HT-29 (cell line): ENCODE results near the gene COQ10B. TPM values are rescaled to one million over a fixed set of nuclear protein-coding genes. Genes with fewer than 3 reads are reported as not detected.

Experiments
- DNase-seq: peaks from one replicate; pipeline ENCODE4 v3.0.0-alpha.2; 2015; ENCODE audit warnings: low spot score
- small RNA-seq: library from RNA; depleted of rRNA; stranded (forward); fragments of <200 nt; gene quantifications from one replicate; pipeline ENCODE3, GENCODE V24; 2014
- total RNA-seq: library from RNA; depleted of rRNA; stranded (reverse); fragments of >200 nt; shearing (Covaris generic); gene quantifications from 2 replicates; pipeline ENCODE4 v1.2.3, GENCODE V29; 2014; rRNA removed

The COQ10B gene
- total RNA-seq, 1 experiment from 2014 or later = 11.5 TPM

DNA sequence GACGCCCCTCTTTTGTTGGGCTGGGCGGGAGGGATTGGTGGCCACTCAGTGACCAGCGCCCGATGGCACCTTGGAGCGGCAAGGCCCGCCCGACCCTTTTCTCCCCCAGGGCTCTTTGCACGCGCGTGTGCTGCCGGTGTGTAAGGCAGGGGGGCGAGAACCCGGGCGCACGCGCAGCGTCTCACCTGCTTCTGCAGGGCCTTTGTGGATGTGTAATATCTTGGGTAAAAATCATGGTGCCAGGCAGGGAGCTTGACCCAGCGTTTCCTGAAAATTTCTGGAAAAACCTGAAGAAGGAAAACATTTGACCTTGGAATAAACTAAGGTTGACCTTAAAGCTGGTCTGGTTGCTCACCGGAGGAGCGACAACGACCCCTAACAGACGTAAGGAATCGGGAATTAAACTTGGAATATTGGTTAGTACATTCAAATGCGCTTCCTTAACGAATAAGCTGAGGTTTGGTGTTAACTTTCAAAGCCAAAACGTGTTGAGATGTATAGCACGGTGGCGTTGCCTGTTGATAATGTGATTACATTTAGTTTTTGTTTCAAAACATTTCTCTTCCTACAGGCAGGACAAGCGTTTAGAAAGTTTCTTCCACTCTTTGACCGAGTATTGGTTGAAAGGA is 47.3 kb downstream of the COQ10B start:
- DNase-seq = peak; percentile 40

DNA sequence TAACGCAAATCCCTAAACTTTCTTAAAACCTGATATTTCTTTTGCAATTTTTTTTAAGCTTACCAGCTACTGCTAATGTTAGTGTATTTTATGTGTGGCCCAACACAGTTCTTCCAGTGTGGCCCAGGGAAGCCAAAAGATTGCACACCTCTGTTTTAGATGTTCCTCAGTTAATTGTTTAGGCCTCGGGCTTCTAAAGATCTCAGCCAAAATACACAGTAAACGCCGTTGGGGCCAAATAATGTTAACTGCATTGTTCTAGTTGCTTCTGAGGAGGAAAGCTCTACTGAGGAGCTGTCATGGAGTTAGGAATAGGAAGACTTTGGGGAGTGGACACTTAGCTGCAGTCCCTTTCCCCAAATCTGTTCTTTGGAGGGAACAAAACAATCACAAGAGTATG is 48.8 kb downstream of the COQ10B start:
- DNase-seq = no peak

DNA sequence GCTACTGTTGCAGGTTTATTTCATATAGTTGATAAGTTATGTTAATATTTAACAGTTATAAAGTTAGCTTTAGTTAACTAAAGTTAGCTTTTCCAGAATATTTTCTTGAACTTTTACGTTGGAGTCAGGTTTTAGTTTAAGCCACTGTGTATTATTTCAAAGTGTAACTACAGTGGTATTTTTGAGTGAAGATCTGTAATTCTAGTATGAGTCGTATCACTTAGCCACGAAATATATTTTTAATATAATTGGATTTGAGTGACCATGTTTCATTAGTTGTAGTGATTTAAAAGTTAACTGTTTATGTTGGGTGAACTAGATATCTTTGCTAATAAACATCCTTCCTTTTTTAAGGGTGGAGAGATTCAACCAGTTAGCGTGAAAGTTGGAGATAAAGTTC is 49.3 kb downstream of the COQ10B start:
- no peak for DNase-seq

DNA sequence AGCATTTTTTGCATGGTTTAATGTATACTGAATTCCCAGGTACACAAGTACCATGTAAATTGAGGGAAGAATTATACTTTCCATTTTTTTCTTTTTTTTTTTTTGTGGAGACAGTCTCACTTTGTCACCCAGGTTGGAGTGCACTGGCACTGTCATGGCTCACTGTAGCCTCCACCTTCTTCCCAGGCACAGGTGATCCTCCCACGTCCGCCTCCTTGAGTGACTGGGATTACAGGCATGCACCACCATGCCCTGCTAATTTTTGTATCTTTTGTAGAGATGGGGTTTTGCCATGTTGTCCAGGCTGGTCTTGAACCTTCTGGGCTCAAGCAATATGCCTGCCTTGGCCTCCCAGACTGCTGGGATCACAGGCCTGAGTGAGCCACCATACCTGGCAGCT is 50.6 kb downstream of the COQ10B start:
- no peak for DNase-seq

DNA sequence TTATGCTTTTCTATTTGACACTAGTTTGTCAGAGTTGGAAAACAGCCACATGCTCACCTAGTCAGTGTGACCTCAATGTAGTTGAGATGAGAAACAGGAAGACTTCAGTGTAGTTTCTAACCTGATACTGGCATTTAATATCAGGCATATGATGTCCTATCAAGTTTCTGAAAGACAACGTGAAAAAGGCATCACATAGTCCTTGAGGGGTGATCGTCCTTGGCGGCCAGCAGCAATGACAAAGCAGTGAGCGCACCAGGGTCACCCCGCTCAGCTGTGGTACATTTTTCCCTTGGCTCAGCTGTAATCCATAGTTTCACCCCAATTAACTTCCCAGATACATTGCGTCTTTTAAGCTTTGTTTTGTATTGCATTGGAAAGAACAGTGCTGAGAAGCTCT is 51.2 kb downstream of the COQ10B start:
- no peak for DNase-seq

DNA sequence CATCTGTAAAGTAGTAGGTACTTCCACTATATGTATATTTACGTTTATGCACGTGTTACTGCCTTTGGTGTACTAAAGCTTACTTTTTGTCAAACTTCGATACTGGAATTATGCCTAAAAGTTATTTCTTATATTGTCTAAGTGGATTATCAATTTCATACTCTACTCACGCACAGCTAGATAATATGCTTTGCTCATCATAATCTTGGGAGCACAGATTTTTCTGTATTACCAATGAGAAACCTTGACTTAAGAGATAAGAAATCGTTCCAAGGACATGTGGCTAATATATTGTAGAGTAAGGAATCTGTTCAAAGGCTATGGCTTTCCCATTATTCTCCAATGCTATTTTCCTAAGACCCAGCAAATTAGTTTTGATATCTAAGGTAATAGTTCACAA is 53.3 kb downstream of the COQ10B start:
- DNase-seq = no peak

DNA sequence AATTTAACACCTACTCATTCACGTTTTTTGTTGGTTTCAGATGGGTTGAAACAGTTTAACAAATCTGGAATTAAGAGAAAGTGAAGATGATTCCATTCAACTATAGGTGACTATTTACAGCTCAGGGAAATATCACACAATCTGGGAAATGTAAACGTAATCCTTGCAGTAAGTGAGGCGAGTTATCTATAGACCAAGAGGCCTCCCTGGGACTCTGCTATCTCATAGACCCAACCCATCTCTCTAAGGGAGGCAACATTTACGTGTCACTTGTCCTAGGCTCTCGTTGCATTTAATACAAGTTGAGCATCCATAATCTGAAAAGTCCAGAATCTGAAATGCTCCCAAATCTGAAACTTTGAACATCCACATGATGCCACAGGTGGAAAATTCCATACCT is 60.6 kb downstream of the COQ10B start:
- DNase-seq = no peak

DNA sequence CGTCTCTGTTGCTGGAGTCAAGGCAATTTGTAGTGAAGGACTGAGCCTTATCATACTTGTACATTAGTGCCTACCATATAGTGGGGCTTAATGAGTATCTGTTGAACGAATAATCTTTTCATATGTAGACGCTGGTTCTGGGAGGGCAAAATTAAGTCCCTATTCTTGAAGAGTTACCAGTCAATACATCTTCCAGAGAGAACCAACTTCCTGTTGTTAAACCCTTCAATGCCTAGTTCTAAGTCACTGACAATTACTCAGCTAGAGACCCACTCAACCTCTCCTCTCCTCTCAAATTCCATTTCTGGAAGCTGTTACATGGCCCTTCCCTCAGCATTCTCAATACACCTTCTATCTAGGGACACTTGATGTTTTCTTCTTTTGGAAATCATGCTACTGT is 61.4 kb downstream of the COQ10B start:
- DNase-seq = no peak

DNA sequence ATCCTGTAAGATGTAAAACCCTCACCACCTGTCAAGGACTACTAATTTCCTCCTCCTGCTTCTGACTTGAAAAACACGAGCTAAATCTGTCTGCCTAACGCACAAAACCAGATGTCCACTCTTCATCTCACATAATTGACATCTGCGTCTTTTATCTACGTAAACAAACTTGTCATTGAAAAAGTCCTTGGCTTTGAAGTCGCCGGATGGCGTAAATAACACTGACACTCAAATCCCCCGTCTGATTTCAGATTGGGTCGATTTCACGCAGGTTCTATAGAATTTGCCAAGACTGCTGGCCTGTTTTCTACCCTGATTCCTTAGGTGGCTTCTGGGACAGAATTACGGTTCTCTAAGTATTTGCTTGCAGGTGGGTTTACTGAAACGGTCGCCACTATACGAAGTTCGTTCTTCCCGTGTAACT is 62.0 kb downstream of the COQ10B start:
- peak; percentile 48 for DNase-seq

DNA sequence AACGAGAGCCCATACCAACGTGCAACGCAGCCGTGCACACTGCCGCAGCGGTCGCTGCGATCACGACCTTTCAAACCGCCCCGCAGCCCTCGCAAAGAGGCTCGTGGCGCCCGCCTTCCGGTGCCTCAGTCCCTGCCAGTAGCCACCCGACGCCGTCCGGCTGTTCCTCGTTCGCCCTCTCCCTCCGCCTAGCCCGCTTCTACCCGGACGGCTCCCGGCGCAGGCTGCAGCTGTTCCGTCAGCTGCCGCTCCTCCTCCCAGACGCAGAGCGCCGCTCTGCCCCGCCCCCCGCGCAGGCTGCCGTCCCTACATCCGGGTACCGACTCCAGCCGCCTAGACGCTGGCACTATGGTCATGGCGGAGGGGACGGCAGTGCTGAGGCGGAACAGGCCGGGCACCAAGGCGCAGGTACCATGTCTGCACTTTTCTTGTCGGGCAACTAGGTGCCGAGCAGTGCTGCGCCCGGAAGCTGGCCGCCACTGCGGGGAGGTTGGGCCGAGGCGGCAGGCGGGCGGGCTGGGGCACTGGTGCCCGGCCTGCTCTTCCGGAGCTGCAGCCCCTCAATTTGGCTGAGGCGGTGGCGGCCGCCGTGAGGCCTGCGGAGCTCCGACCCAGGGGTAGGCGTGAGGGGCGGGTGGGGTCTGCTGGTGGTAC is 62.5 kb downstream of the COQ10B start, which contains the start of gene MOB4:
Gene MOB4, plus strand, starts transcription at position 328 of the 654 bp plus-strand sequence. Its CDS starts 21 bp downstream, at position 349.
- DNase-seq = peak; percentile 94

DNA sequence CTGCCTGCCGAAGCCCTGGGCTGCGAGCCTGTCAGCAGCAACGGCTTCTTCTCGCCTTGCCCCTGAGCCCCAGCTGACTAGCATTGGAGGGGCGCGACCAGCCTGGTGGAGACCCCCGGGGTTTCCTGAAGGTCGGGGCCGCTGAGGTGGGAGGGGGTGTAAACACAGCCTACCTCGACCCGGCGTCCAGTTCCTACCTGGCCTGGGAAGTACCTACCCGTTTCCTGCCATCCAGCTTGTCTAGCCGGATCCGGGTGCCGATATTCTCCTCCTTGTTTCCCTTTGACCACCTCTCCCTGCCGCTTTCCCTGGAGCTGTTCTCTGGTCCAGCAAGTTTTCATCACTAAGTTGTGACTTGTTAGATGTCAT is 63.0 kb downstream of the COQ10B start:
- peak; percentile 59 for DNase-seq

DNA sequence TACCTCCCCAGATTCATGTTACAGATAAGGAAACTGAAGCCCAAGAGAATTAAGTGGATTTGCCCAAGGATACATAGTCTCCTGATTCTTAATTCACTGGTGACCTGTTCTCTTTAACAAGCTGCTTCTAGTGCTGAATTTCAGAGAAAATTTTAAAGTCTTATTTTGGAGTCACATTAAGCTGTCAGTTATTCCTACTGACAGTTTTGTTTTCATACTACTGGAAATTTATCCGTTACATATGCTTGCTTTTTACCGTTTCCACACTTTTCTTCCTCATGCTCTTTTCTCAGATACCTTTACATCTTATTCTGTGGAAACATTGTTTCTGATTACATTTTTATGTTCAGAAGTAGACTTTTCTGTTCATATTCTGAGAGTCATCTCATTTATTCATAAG is 63.8 kb downstream of the COQ10B start:
- no peak for DNase-seq

Small RNA genes lying within 50 kb of the gene (small RNA-seq; reads per million reads assigned to genes)
- gene RF00394 (not detected), gene RNU6-1029P (not detected)

Other genes with a start within 250 kb of the COQ10B start
- 1.9 and 2.8 TPM in 2 replicates for gene ANKRD44, start 142.8 kb upstream of the COQ10B start, total RNA-seq
- gene SF3B1, start 18.5 kb upstream of the COQ10B start, total RNA-seq = 92.5 and 95.8 TPM in 2 replicates
- gene HSPD1, start 46.3 kb downstream of the COQ10B start, total RNA-seq = 259 and 306 TPM in 2 replicates
- gene HSPE1, start 46.8 kb downstream of the COQ10B start, total RNA-seq = 195 and 211 TPM in 2 replicates
- gene MOB4, start 62.5 kb downstream of the COQ10B start, total RNA-seq = 15.3 and 17.9 TPM in 2 replicates
- not detected in 2 replicates for gene RFTN2, start 222.0 kb downstream of the COQ10B start, total RNA-seq